Measurements from ENCODE around the gene C16orf74.

Gene C16orf74

DNA sequence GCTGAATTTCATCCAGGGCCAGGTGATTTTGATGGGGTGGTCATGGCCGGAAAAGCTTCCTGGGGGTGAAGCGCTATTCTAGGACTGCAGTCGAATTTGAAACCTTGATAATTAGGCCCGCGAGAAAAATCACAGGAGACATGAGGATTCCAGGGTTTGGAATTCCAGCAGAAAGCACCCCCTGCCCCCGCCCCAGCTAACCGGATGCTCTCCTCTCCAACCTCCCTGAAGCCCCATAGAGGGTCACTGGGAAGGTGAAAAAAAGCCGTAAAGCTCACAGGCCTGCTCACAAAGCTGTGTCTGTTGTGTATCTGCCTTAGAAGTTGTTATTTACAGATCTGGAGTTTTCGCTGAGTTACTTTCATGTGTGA is 61.0 kb downstream of the C16orf74 start:
- DNase-seq = no peak
- H3K27ac ChIP-seq = no peak overlapping the region
- no peaks in the 10 kb centered on the region for H3K9me3 ChIP-seq
- intact Hi-C loops (cut with DNase I; ENCODE audit: low total_unique reads) = no loop called here
- H3K27me3 ChIP-seq = peaks cover 0 to 24% of the 10 kb centered on the region in 2 donors
- TF ChIP-seq, protein P1, sequence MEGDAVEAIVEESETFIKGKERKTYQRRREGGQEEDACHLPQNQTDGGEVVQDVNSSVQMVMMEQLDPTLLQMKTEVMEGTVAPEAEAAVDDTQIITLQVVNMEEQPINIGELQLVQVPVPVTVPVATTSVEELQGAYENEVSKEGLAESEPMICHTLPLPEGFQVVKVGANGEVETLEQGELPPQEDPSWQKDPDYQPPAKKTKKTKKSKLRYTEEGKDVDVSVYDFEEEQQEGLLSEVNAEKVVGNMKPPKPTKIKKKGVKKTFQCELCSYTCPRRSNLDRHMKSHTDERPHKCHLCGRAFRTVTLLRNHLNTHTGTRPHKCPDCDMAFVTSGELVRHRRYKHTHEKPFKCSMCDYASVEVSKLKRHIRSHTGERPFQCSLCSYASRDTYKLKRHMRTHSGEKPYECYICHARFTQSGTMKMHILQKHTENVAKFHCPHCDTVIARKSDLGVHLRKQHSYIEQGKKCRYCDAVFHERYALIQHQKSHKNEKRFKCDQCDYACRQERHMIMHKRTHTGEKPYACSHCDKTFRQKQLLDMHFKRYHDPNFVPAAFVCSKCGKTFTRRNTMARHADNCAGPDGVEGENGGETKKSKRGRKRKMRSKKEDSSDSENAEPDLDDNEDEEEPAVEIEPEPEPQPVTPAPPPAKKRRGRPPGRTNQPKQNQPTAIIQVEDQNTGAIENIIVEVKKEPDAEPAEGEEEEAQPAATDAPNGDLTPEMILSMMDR (IDR thresholded peaks at IDR 0.05) = no peak
- H3K4me1 ChIP-seq = peaks cover 0 to 22% (median 12%) of the 10 kb centered on the region in 4 donors
- H3K36me3 ChIP-seq = no peaks in the 10 kb centered on the region
- H3K4me3 ChIP-seq = no peak overlapping the region

DNA sequence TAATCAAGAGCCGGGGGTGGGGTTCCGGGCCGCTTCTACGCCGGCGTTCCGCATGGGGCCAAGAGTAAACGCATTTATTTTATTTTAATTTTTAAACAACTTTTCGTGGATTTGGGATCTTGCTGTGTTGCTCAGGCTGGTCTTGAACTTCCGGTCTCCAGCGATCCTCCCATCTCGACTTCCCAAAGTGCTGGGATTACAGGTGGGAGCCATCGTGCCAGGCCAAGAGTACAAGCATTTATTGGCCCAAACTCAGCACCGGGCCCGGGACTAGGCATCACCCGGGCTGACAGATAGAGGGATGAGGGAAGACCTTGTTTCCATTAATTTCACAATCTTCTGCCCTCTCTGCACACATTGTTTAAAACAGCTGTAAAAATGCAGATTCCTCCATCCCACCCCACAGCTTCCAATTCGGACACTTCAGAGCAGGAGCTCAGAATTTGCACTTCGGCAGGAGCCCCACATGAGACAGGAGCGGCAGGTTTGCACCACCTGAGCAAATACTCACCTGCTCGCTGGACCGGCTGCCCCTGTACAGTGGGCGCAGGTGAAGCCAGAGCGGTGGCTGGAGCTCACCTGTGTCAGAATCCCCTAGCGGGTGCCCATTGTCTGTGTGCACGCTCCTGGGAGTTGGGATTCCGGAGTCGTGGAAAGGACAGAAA is 61.5 kb downstream of the C16orf74 start:
- Histone ChIP-seq H3K36me3 (no peaks in the 10 kb centered on the region), H3K4me3 (peak overlapping the region; percentile 56 to 78), H3K27me3 (peaks cover 0 to 18% of the 10 kb centered on the region in 2 donors), H3K27ac (no peak overlapping the region), H3K9me3 (no peaks in the 10 kb centered on the region), H3K4me1 (peaks cover 0 to 22% (median 12%) of the 10 kb centered on the region in 4 donors)
- intact Hi-C loops (cut with DNase I; ENCODE audit: low total_unique reads) = no loop called here
- TF ChIP-seq, protein P1 (IDR thresholded peaks at IDR 0.05) = no peak
- DNase-seq = no peak

DNA sequence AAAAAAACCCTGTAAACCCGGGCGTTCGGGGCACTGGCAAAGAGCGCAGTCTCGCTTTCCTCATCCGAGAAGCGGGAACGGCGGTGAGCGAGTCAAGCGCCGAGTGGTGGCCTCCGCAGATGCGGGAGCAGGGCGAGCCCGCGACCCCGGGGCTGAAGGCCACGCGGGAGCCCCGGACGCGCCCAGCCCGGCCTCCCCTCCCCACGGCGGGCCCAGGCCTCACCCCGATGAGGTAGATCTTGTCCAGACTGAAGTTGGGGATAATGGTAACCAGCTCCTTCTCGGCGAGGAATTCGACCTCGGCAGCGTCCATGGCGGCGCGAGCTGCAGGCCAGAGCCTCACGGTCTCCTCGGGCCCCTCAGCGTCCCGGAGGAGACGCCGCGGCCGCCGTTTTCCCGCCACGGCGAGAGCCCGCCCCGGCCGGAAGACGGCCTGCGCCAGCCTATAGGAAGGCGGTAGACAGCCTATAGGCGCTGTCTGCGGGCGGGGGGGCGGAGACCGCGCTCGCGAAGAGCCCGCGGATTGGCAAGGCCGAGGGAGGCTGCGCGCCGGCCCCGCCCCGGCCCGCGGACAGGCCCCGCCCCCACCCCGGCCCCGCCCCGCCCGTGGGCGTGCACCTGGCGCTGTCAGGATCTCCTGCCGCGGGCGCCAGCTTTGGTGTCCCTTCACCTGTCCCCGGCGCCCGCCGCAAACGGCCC is 62.2 kb downstream of the C16orf74 start, which contains the start of gene GINS2:
Gene GINS2, minus strand, starts transcription at position 369 of the 699 bp plus-strand sequence. Its CDS starts 56 bp downstream, at position 313.
- H3K27ac ChIP-seq = no peak within 1 kb of the TSS
- TF ChIP-seq, protein P1 (IDR thresholded peaks at IDR 0.05) = no peak

DNA sequence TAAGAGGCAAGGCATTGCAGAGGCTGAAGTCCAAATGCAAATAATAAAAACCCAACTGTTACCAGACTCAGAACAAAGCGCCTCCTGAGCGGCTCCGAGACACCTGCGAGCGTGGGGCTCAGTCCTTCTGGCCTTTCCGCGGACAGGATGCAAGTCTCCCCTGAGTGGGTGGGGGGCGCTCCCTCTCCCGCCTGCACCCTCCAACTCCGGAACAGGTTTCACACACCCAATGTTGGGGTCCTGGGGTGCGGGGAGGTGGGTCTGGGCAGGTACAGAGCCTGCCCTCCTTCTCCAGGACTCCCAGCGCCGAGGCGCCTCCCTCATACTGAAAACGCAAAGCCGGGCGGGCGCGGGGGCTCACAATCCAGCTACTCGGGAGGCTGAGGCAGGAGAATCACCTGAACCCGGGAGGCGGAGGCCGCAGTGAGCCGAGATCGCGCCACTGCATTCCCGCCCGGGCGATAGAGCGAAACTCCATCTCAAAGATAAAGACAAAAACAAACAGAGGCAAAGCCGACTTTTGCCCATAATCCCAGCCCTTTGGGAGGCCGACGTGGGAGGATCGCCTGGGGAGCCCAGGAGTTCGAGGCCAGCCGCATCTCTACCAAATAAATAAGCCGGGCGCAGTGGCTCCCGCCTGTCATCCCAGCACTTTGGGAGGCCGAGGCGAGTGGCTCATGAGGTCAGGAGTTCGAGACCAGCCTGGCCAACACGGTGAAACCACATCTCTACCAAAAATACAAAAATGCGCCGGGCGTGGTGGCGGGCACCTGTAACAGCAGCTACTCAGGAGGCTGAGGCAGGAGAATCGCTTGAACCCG is 63.0 kb downstream of the C16orf74 start:
- peak overlapping the region; percentile 56 to 78 for H3K4me3 ChIP-seq
- peaks cover 0 to 18% of the 10 kb centered on the region in 2 donors for H3K27me3 ChIP-seq
- no peaks in the 10 kb centered on the region for H3K9me3 ChIP-seq
- no peak overlapping the region for H3K27ac ChIP-seq
- intact Hi-C loops (cut with DNase I; ENCODE audit: low total_unique reads) = no loop called here
- TF ChIP-seq, protein P1 (IDR thresholded peaks at IDR 0.05) = no peak
- peaks cover 0 to 22% (median 12%) of the 10 kb centered on the region in 4 donors for H3K4me1 ChIP-seq
- H3K36me3 ChIP-seq = no peaks in the 10 kb centered on the region
- no peak for DNase-seq

More for the DNA sequence above, 62.2 kb downstream of the C16orf74 start, which contains the start of gene GINS2:
- peak within 1 kb of the TSS; percentile 56 to 78 for H3K4me3 ChIP-seq
- H3K36me3 ChIP-seq = no peaks in the 10 kb centered on the region
- H3K9me3 ChIP-seq = no peaks in the 10 kb centered on the region
- peak; percentile 78 to 92 for DNase-seq
- H3K4me1 ChIP-seq = peaks cover 0 to 22% (median 12%) of the 10 kb centered on the region in 4 donors
- peaks cover 0 to 18% of the 10 kb centered on the region in 2 donors for H3K27me3 ChIP-seq
- intact Hi-C loops (cut with DNase I; ENCODE audit: low total_unique reads) = no loop called here

DNA sequence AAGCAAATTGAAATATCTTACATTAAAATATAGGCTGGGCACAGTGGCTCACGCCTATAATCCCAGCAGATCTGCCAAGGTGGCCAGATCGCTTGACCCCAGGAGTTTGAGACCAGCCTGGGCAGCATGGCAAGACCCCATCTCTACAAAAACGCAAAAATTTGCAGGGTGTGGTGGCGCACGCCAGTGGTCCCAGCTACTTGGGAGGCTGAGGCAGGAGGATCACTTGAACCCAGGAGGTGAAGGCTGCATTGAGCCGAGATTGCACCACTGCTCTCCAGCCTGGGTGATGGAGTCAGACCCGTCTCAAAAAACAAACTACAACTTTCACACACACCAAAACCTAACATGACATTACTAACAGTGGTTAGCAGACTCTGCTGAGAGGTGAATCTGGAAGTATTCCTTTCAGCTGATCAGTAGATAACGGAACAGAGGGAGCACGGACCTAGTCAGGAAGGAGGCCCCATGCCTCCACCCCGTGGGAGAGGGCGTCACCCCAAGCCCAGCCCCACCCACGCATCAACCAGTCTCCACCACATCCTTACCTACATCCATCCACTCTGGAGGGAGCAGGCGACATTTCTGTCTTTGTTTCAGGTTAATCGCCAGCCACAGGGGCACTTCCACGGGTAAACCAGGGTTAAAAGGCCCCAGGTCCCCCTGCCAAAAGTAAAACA is 63.8 kb downstream of the C16orf74 start:
- Histone ChIP-seq H3K27ac (no peak overlapping the region), H3K36me3 (no peaks in the 10 kb centered on the region), H3K27me3 (peaks cover 0 to 18% of the 10 kb centered on the region in 2 donors), H3K9me3 (no peaks in the 10 kb centered on the region), H3K4me3 (no peak overlapping the region), H3K4me1 (peaks cover 0 to 22% (median 12%) of the 10 kb centered on the region in 4 donors)
- TF ChIP-seq, protein P1 (IDR thresholded peaks at IDR 0.05) = no peak
- no peak for DNase-seq
- intact Hi-C loops (cut with DNase I; ENCODE audit: low total_unique reads) = no loop called here

Measured in tibial artery (tissue), 4 donors.